ENCODE results near the gene TYROBP.

DNA sequence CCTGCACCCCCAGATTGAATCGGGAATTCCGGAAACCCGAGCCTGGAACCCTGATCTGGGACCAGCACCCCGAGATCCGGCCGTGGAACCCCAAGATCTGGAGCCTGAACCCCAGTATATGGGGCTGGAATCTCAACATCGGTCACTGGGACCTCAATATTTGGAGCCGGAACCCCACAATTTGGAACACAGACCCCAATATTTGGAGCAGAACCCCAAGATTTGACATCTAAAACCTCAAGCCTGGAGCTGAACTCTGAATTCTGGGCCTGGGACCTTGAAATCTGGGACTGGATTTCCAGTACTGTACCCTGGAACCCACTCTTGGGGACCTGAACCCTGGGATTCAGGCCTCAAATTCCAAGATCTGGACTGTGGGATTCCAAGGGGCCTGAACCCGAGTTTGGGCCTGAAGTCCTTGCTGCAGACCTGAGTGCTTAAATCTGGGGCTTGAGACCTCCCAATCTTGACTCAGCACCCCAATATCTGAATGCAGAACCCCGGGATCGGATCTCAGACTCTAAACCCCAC is 28.7 kb upstream of the TYROBP start:
- no peak for TF ChIP-seq USF2 (IDR thresholded peaks at IDR 0.05; ENCODE audit: low read depth, low read length)
- TF ChIP-seq CTCF (conservative IDR thresholded peaks at IDR 0.05; ENCODE audit: low read depth, low read length) = no peak
- TF ChIP-seq RAD21 (IDR thresholded peaks at IDR 0.05; ENCODE audit: low read length) = no peak
- TF ChIP-seq SMC3 (IDR thresholded peaks at IDR 0.05; ENCODE audit: low read depth, low read length) = no peak
- no peak for TF ChIP-seq ELK1 (IDR thresholded peaks at IDR 0.05; ENCODE audit: borderline replicate concordance, low read depth, low read length)
- no peak for TF ChIP-seq RCOR1 (IDR thresholded peaks at IDR 0.05; ENCODE audit: insufficient replicate concordance, low read length)
- no peak for TF ChIP-seq MAFK (IDR thresholded peaks at IDR 0.05; ENCODE audit: low read depth, low read length)
